Ascending aorta (tissue), 2 donors: ENCODE data around the gene PTPN11. TPM values are rescaled to one million over a fixed set of nuclear protein-coding genes. Genes with fewer than 3 reads are reported as not detected.

Experiments used
- DNase-seq, 2 donors: peaks; one replicate each; pipeline ENCODE4 v3.0.0-alpha.2; 2019; ENCODE audit warnings: low spot score in 2 of 2
- H3K27ac ChIP-seq, 2 donors: fragments of 200-600 bp; sonication (generic); one replicate each; pipeline ENCODE4 v1.5.1; 2016 to 2017; ENCODE audit warnings: mild to moderate bottlenecking in 1 of 2
- H3K27me3 ChIP-seq: fragments of 200-600 bp; sonication (generic); one replicate; pipeline ENCODE4 v1.5.1; 2017
- H3K36me3 ChIP-seq, 2 donors: fragments of 200-600 bp; sonication (generic); one replicate each; pipeline ENCODE4 v1.5.1; 2016
- H3K4me1 ChIP-seq, 2 donors: fragments of 200-600 bp; sonication (generic); one replicate each; pipeline ENCODE4 v1.5.1; 2016 to 2017; ENCODE audit warnings: mild to moderate bottlenecking in 1 of 2
- H3K4me3 ChIP-seq, 2 donors: fragments of 200-600 bp; sonication (generic); one replicate each; pipeline ENCODE4 v1.5.1; 2016 to 2017; ENCODE audit warnings: mild to moderate bottlenecking in 1 of 2
- H3K9me3 ChIP-seq, 2 donors: fragments of 200-600 bp; sonication (generic); one replicate each; pipeline ENCODE4 v1.5.1; 2016
- CTCF ChIP-seq, 3 experiments: fragments of 200-600 bp in 2 of 3; fragments of 450-650 bp in 1 of 3; sonication (generic) in 2 of 3; IDR thresholded peaks; one replicate each; pipeline ENCODE4 v1.5.1; 2016 to 2019; ENCODE audit warnings: antibody characterized with exemption in 3 of 3, mild to moderate bottlenecking in 1 of 3, moderate library complexity in 1 of 3
- intact Hi-C: fragments of 100-400 bp; cut with DNase I; formaldehyde crosslinking; loops from one replicate; pipeline ENCODE4 v1.15.1; 2023
- total RNA-seq: library from RNA; depleted of rRNA; stranded (reverse); fragments of >200 nt; gene quantifications from one replicate; pipeline ENCODE4 v1.1.0, GENCODE V29; 2016

PTPN11 gene
- total RNA-seq, 1 donor from 2014 or later = 70.2 TPM

- Histone ChIP-seq H3K4me1 (no peaks in the 10 kb centered on the region), H3K9me3 (no peaks in the 10 kb centered on the region), H3K36me3 (no peaks in the 10 kb centered on the region), H3K4me3 (no peak overlapping the region), H3K27me3 (no peaks in the 10 kb centered on the region), H3K27ac (no peak overlapping the region)
- TF ChIP-seq CTCF (IDR thresholded peaks at IDR 0.05) = no peak
- intact Hi-C loops = no loop called here
- no peak for DNase-seq
Observed at GRCh38 chr12:112549031-112549430, 130.3 kb downstream of the PTPN11 start.

- H3K4me3 ChIP-seq = no peak overlapping the region
- no peaks in the 10 kb centered on the region for H3K9me3 ChIP-seq
- no peaks in the 10 kb centered on the region for H3K27me3 ChIP-seq
- no peaks in the 10 kb centered on the region for H3K4me1 ChIP-seq
- intact Hi-C loops = no loop called here
- H3K27ac ChIP-seq = no peak overlapping the region
- no peak for DNase-seq
- TF ChIP-seq CTCF (IDR thresholded peaks at IDR 0.05) = no peak
- no peaks in the 10 kb centered on the region for H3K36me3 ChIP-seq
Observed at GRCh38 chr12:112551681-112552080, 132.9 kb downstream of the PTPN11 start.

GRCh38 chr12:112555621-112556233 is 137.0 kb downstream of the PTPN11 start:
- no peak overlapping the region for H3K27ac ChIP-seq
- H3K27me3 ChIP-seq = no peaks in the 10 kb centered on the region
- no peaks in the 10 kb centered on the region for H3K9me3 ChIP-seq
- H3K4me1 ChIP-seq = no peaks in the 10 kb centered on the region
- no peak for TF ChIP-seq CTCF (IDR thresholded peaks at IDR 0.05)
- H3K36me3 ChIP-seq = no peaks in the 10 kb centered on the region
- intact Hi-C loops = no loop called here
- no peak for DNase-seq
- no peak overlapping the region for H3K4me3 ChIP-seq

GRCh38 chr12:112557951-112558630 is 139.3 kb downstream of the PTPN11 start:
- H3K4me1 ChIP-seq = no peaks in the 10 kb centered on the region
- no peak overlapping the region for H3K27ac ChIP-seq
- DNase-seq = no peak
- H3K36me3 ChIP-seq = no peaks in the 10 kb centered on the region
- H3K4me3 ChIP-seq = no peak overlapping the region
- intact Hi-C loops = no loop called here
- no peaks in the 10 kb centered on the region for H3K9me3 ChIP-seq
- no peaks in the 10 kb centered on the region for H3K27me3 ChIP-seq
- no peak for TF ChIP-seq CTCF (IDR thresholded peaks at IDR 0.05)

Other genes starting within 250 kb of the PTPN11 start
- 23.7 TPM for gene HECTD4, start 36.5 kb upstream of the PTPN11 start, total RNA-seq
- gene RPL6, start 9.3 kb upstream of the PTPN11 start, total RNA-seq = 951 TPM